SK-N-SH (cell line): ENCODE measurements around the gene MRPS26. TPM values are rescaled to one million over a fixed set of nuclear protein-coding genes. Genes with fewer than 3 reads are reported as not detected.

ENCODE experiments used
- CTCF ChIA-PET: fragments of 300-600, 350-600 bp; formaldehyde crosslinking; extraction: SDS; loops from one replicate; lab custom pipeline; 2021; lab: Yijun Ruan, JAX
- POLR2A ChIA-PET: fragments of 350-600 bp; sonication (Branson Sonifier 250); formaldehyde crosslinking; extraction: SDS; loops from one replicate; lab custom pipeline; 2020; ENCODE audit warnings: antibody characterized with exemption, inconsistent platforms; lab: Yijun Ruan, JAX
- DNase-seq: peaks from one replicate; pipeline ENCODE4 v3.0.0; 2012
- H2AFZ ChIP-seq: fragments of 200-600 bp; sonication (generic); 2 replicates; pipeline ENCODE4 v1.8.1; 2016; ENCODE audit warnings: antibody characterized with exemption, mild to moderate bottlenecking, low read depth
- H3F3A ChIP-seq: fragments of 200-600 bp; sonication (generic); replicated peaks from 2 replicates; pipeline ENCODE3; 2016; ENCODE audit warnings: antibody characterized with exemption, mild to moderate bottlenecking; ENCODE audit not compliant: insufficient read depth
- H3K27ac ChIP-seq, 2 experiments: fragments of 200-500 bp in 1 of 2; fragments of 200-600 bp in 1 of 2; sonication (Bioruptor generic) in 1 of 2; sonication (generic), shearing (Covaris generic) in 1 of 2; 2 replicates each; pipeline versions ENCODE4 v1.5.1 to v1.6.1; 2014 to 2016; ENCODE audit warnings: low read depth in 2 of 2, inconsistent platforms in 1 of 2, low read length in 1 of 2, mild to moderate bottlenecking in 1 of 2, mixed read lengths in 1 of 2
- H3K27me3 ChIP-seq: fragments of 200-600 bp; sonication (generic), shearing (Covaris generic); 2 replicates; pipeline ENCODE4 v1.6.1; 2016; ENCODE audit warnings: mixed run types; ENCODE audit not compliant: insufficient read depth
- H3K36me3 ChIP-seq, 2 experiments: fragments of 200-500 bp in 1 of 2; fragments of 200-600 bp in 1 of 2; sonication (Bioruptor generic) in 1 of 2; sonication (generic) in 1 of 2; replicated peaks in 1 of 2; 2 replicates each; pipeline versions ENCODE3 to v1.5.1; 2014 to 2016; ENCODE audit warnings: low read length in 1 of 2, mild to moderate bottlenecking in 1 of 2; ENCODE audit not compliant: insufficient read depth in 2 of 2, control insufficient read depth in 1 of 2
- H3K4me1 ChIP-seq, 2 experiments: fragments of 200-500 bp in 1 of 2; fragments of 200-600 bp in 1 of 2; sonication (Bioruptor generic) in 1 of 2; sonication (generic), shearing (Covaris generic) in 1 of 2; 2 replicates each; pipeline versions ENCODE4 v1.5.1 to v1.6.1; 2014 to 2016; ENCODE audit warnings: low read depth in 1 of 2, low read length in 1 of 2, mixed run types in 1 of 2; ENCODE audit not compliant: insufficient read depth in 2 of 2, control insufficient read depth in 1 of 2
- H3K4me2 ChIP-seq: fragments of 200-600 bp; sonication (generic), shearing (Covaris generic); 2 replicates; pipeline ENCODE4 v1.6.1; 2017; ENCODE audit warnings: mixed run types
- H3K4me3 ChIP-seq, 2 experiments: fragments of 200-500 bp in 1 of 2; fragments of 200-600 bp in 1 of 2; sonication (Bioruptor generic) in 1 of 2; sonication (generic), shearing (Covaris generic) in 1 of 2; 2 replicates each; pipeline versions ENCODE4 v1.5.1 to v1.8.1; 2014 to 2016; ENCODE audit warnings: low read depth in 2 of 2, inconsistent platforms in 1 of 2, low read length in 1 of 2, mild to moderate bottlenecking in 1 of 2, mixed read lengths in 1 of 2, moderate library complexity in 1 of 2
- H3K79me2 ChIP-seq: fragments of 200-600 bp; sonication (generic); 2 replicates; pipeline ENCODE4 v1.8.1; 2017; ENCODE audit warnings: mild to moderate bottlenecking; ENCODE audit not compliant: insufficient read depth
- H3K9ac ChIP-seq: fragments of 200-600 bp; sonication (generic); 2 replicates; pipeline ENCODE4 v1.6.1; 2017; ENCODE audit warnings: mixed run types
- H3K9me2 ChIP-seq: fragments of 200-600 bp; sonication (generic); 2 replicates; pipeline ENCODE4 v1.6.1; 2017; ENCODE audit warnings: mixed run types
- H3K9me3 ChIP-seq: fragments of 200-600 bp; sonication (generic); 2 replicates; pipeline ENCODE4 v1.6.1; 2017; ENCODE audit warnings: mixed run types, mild to moderate bottlenecking, moderate library complexity
- H4K20me1 ChIP-seq: fragments of 200-600 bp; sonication (generic); 2 replicates; pipeline ENCODE4 v1.6.1; 2017; ENCODE audit warnings: mild to moderate bottlenecking, mixed run types; ENCODE audit not compliant: insufficient read depth
- CHD2 ChIP-seq: fragments of 150-350 bp; IDR thresholded peaks from 2 replicates; pipeline ENCODE4 v1.6.1; 2018; ENCODE audit warnings: low read length; ENCODE audit not compliant: partially characterized antibody
- ELF1 ChIP-seq: IDR thresholded peaks from 2 replicates; pipeline ENCODE4 v1.4.0; 2012
- EP300 ChIP-seq, 2 experiments: IDR thresholded peaks; 2 replicates each; pipeline versions ENCODE4 v1.4.0 to v1.6.1; 2012; ENCODE audit warnings: borderline replicate concordance in 1 of 2, low read depth in 1 of 2, low read length in 1 of 2
- FOXM1 ChIP-seq: IDR thresholded peaks from 2 replicates; pipeline ENCODE4 v1.4.0; 2012; ENCODE audit warnings: low read depth, mild to moderate bottlenecking
- GABPA ChIP-seq: IDR thresholded peaks from 2 replicates; pipeline ENCODE4 v1.4.0; 2012; ENCODE audit warnings: low read depth, mild to moderate bottlenecking
- GATA2 ChIP-seq: sonication (generic); formaldehyde crosslinking; IDR thresholded peaks from 2 replicates; pipeline ENCODE4 v1.5.0; 2020; ENCODE audit warnings: mild to moderate bottlenecking, missing genetic modification reagents
- MEF2A ChIP-seq: IDR thresholded peaks from 2 replicates; pipeline ENCODE4 v1.4.0; 2012; ENCODE audit warnings: low read depth, borderline replicate concordance
- NFIC ChIP-seq: IDR thresholded peaks from 2 replicates; pipeline ENCODE4 v1.4.0; 2012; ENCODE audit warnings: borderline replicate concordance
- NRF1 ChIP-seq: IDR thresholded peaks from 2 replicates; pipeline ENCODE4 v1.6.1; 2012; ENCODE audit warnings: low read depth, mild to moderate bottlenecking, low read length
- POLR2AphosphoS5 ChIP-seq: IDR thresholded peaks from 2 replicates; pipeline ENCODE4 v1.6.1; 2012; ENCODE audit warnings: low read depth, low read length
- RCOR1 ChIP-seq: fragments of 150-350 bp; IDR thresholded peaks from 2 replicates; pipeline ENCODE4 v1.6.1; 2017; ENCODE audit warnings: antibody characterized with exemption, low read length
- TAF1 ChIP-seq: IDR thresholded peaks from 2 replicates; pipeline ENCODE4 v1.6.1; 2012; ENCODE audit warnings: low read depth, mild to moderate bottlenecking, low read length, moderate library complexity, borderline replicate concordance
- TCF12 ChIP-seq: IDR thresholded peaks from 2 replicates; pipeline ENCODE4 v1.4.0; 2012
- YY1 ChIP-seq: IDR thresholded peaks from 2 replicates; pipeline ENCODE4 v1.4.0; 2012; ENCODE audit warnings: low read depth, mild to moderate bottlenecking
- WGBS: methylation state at CpG from one replicate; pipeline ENCODE4 v1.1.6; 2017; ENCODE audit warnings: low lambda C conversion rate; 5-methylcytosine and 5-hydroxymethylcytosine counted together
- polyA plus RNA-seq, 3 experiments: library from polyadenylated mRNA; depleted of rRNA; stranded (reverse); fragments of >200 nt; gene quantifications; 2 replicates each; pipeline ENCODE4 v1.2.3, GENCODE V29; 2012
- TF ChIP-seq, protein P1 (sequence below): fragments of 150-350 bp; IDR thresholded peaks from 2 replicates; pipeline ENCODE4 v1.6.1; 2017; ENCODE audit warnings: antibody characterized with exemption, low read length, low read depth, borderline replicate concordance
- TF ChIP-seq, protein P2 (sequence below): IDR thresholded peaks from 2 replicates; pipeline ENCODE4 v1.4.0; 2012; ENCODE audit warnings: low read depth, borderline replicate concordance

The MRPS26 gene
- polyA plus RNA-seq, 1 of the 3 experiments (the other 2 are of a cell fraction) = 152 TPM

GRCh38 chr20:3092611-3093379 lies 46.9 kb downstream of the MRPS26 start:
- Histone ChIP-seq H3K36me3 (no peaks in the 10 kb centered on the region), H3K79me2 (no peaks in the 10 kb centered on the region), H3K9me3 (no peaks in the 10 kb centered on the region), H2AFZ (no peak overlapping the region), H3K4me1 (no peaks in the 10 kb centered on the region), H3K4me2 (no peak overlapping the region), H4K20me1 (no peaks in the 10 kb centered on the region), H3K4me3 (no peak overlapping the region), H3K27me3 (no peaks in the 10 kb centered on the region), H3K9me2 (no peaks in the 10 kb centered on the region), H3K9ac (no peak overlapping the region), H3F3A (no peaks in the 10 kb centered on the region), H3K27ac (no peak overlapping the region)
- peak; percentile 40 for DNase-seq
- ChIA-PET POLR2A (no interaction called here), CTCF (interaction anchor here (0.8 to 1.5 kb wide), 2 partner anchors 9 to 24 kb away, joined by 3 read pairs; no protein-coding TSS in a partner anchor)
- TF ChIP-seq TAF1 (no peak), POLR2AphosphoS5 (no peak), GABPA (no peak), ELF1 (no peak), GATA2 (CRISPR knock-in tag) (no peak), MEF2A (no peak), EP300 (IDR thresholded peaks at IDR 0.05; ENCODE audit: borderline replicate concordance in 1 of 2, low read depth in 1 of 2, low read length in 1 of 2) (no peak), FOXM1 (no peak), YY1 (no peak)
- TF ChIP-seq, protein P1, sequence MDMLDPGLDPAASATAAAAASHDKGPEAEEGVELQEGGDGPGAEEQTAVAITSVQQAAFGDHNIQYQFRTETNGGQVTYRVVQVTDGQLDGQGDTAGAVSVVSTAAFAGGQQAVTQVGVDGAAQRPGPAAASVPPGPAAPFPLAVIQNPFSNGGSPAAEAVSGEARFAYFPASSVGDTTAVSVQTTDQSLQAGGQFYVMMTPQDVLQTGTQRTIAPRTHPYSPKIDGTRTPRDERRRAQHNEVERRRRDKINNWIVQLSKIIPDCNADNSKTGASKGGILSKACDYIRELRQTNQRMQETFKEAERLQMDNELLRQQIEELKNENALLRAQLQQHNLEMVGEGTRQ = no peak
- 77% methylated on average over 31 of the region's 81 CpGs for WGBS

- ChIA-PET POLR2A (no interaction called here), CTCF (no interaction called here)
- 91% methylated on average over 9 of the region's 10 CpGs for WGBS
These were observed 48.1 kb downstream of the MRPS26 start for GRCh38 chr20:3093861-3094361.

More at GRCh38 chr20:3093861-3094361, 48.1 kb downstream of the MRPS26 start:
- H3K9me3 ChIP-seq = no peaks in the 10 kb centered on the region
- no peaks in the 10 kb centered on the region for H3K4me1 ChIP-seq
- no peaks in the 10 kb centered on the region for H3K79me2 ChIP-seq
- H3K9ac ChIP-seq = no peak overlapping the region
- H3F3A ChIP-seq = no peaks in the 10 kb centered on the region
- no peak for TF ChIP-seq ELF1
- no peak for TF ChIP-seq FOXM1
- no peak for TF ChIP-seq NRF1
- TF ChIP-seq MEF2A = no peak
- TF ChIP-seq CHD2 = no peak
- no peak for TF ChIP-seq NFIC
- TF ChIP-seq RCOR1 = no peak
- TF ChIP-seq TAF1 = no peak
- no peak for TF ChIP-seq TCF12
- TF ChIP-seq, protein P2, sequence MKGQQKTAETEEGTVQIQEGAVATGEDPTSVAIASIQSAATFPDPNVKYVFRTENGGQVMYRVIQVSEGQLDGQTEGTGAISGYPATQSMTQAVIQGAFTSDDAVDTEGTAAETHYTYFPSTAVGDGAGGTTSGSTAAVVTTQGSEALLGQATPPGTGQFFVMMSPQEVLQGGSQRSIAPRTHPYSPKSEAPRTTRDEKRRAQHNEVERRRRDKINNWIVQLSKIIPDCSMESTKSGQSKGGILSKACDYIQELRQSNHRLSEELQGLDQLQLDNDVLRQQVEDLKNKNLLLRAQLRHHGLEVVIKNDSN = no peak
- H4K20me1 ChIP-seq = no peaks in the 10 kb centered on the region
- H2AFZ ChIP-seq = no peak overlapping the region
- DNase-seq = no peak
- H3K36me3 ChIP-seq = no peaks in the 10 kb centered on the region
- H3K4me3 ChIP-seq = no peak overlapping the region
- no peaks in the 10 kb centered on the region for H3K27me3 ChIP-seq
- H3K4me2 ChIP-seq = no peak overlapping the region
- H3K27ac ChIP-seq = no peak overlapping the region
- H3K9me2 ChIP-seq = no peaks in the 10 kb centered on the region
